ENCODE results near the gene HORMAD1.

- TF ChIP-seq, protein P1, sequence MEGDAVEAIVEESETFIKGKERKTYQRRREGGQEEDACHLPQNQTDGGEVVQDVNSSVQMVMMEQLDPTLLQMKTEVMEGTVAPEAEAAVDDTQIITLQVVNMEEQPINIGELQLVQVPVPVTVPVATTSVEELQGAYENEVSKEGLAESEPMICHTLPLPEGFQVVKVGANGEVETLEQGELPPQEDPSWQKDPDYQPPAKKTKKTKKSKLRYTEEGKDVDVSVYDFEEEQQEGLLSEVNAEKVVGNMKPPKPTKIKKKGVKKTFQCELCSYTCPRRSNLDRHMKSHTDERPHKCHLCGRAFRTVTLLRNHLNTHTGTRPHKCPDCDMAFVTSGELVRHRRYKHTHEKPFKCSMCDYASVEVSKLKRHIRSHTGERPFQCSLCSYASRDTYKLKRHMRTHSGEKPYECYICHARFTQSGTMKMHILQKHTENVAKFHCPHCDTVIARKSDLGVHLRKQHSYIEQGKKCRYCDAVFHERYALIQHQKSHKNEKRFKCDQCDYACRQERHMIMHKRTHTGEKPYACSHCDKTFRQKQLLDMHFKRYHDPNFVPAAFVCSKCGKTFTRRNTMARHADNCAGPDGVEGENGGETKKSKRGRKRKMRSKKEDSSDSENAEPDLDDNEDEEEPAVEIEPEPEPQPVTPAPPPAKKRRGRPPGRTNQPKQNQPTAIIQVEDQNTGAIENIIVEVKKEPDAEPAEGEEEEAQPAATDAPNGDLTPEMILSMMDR (IDR thresholded peaks at IDR 0.05), result no peak
- no peak for TF ChIP-seq EZH2 (IDR thresholded peaks at IDR 0.05; ENCODE audit: borderline replicate concordance, insufficient read depth, low read depth, low read length, poor library complexity, severe bottlenecking)
Measured at GRCh38 chr1:150720703-150721102, at the start of gene HORMAD1.

All from B cell (primary cell).